ENCODE measurements around the gene FAAP20.

The FAAP20 gene

DNA sequence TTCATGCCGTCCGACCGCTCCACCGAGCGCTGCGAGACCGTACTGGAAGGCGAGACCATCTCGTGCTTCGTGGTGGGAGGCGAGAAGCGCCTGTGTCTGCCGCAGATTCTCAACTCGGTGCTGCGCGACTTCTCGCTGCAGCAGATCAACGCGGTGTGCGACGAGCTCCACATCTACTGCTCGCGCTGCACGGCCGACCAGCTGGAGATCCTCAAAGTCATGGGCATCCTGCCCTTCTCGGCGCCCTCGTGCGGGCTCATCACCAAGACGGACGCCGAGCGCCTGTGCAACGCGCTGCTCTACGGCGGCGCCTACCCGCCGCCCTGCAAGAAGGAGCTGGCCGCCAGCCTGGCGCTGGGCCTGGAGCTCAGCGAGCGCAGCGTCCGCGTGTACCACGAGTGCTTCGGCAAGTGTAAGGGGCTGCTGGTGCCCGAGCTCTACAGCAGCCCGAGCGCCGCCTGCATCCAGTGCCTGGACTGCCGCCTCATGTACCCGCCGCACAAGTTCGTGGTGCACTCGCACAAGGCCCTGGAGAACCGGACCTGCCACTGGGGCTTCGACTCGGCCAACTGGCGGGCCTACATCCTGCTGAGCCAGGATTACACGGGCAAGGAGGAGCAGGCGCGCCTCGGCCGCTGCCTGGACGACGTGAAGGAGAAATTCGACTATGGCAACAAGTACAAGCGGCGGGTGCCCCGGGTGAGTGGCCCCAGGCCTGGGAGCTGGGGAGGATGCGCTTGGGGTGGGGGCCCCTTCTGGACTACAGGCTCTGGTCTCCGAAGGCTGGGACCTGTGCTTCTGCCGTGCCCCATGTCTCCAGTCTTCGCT lies 34.7 kb upstream of the FAAP20 start:
- H3K36me3 ChIP-seq (ENCODE audit: control insufficient read depth in 1 of 2, insufficient read depth in 2 of 2, low read length in 2 of 2) = no peaks in the 10 kb centered on the region

DNA sequence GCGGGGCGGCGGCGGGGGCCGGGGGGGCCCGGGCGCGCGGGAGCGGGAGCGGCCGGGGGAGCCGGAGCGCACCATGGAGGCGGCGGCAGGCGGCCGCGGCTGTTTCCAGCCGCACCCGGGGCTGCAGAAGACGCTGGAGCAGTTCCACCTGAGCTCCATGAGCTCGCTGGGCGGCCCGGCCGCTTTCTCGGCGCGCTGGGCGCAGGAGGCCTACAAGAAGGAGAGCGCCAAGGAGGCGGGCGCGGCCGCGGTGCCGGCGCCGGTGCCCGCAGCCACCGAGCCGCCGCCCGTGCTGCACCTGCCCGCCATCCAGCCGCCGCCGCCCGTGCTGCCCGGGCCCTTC lies 34.1 kb upstream of the FAAP20 start:
- H3K4me1 ChIP-seq (ENCODE audit: control insufficient read depth in 1 of 2, insufficient read depth in 2 of 2, low read length in 2 of 2) = peaks cover 7 to 28% of the 10 kb centered on the region in 2 donors
- H3K27me3 ChIP-seq (ENCODE audit: low read depth, low read length) = no peaks in the 10 kb centered on the region
- H3K36me3 ChIP-seq (ENCODE audit: control insufficient read depth in 1 of 2, insufficient read depth in 2 of 2, low read length in 2 of 2) = no peaks in the 10 kb centered on the region
- H3K9me3 ChIP-seq (ENCODE audit: control insufficient read depth in 1 of 2, low read length in 2 of 2) = no peaks in the 10 kb centered on the region
- H3K27ac ChIP-seq (ENCODE audit: low read length) = no peak overlapping the region
- peak overlapping the region; percentile 75 to 90 for H3K4me3 ChIP-seq (ENCODE audit: low read depth in 1 of 2, low read length in 2 of 2)

More for the DNA sequence above, 34.7 kb upstream of the FAAP20 start:
- Histone ChIP-seq H3K4me1 (ENCODE audit: control insufficient read depth in 1 of 2, insufficient read depth in 2 of 2, low read length in 2 of 2) (peaks cover 13 to 34% of the 10 kb centered on the region in 2 donors), H3K27ac (ENCODE audit: low read length) (peak overlapping the region; percentile 79), H3K4me3 (ENCODE audit: low read depth in 1 of 2, low read length in 2 of 2) (peak overlapping the region; percentile 75 to 90), H3K9me3 (ENCODE audit: control insufficient read depth in 1 of 2, low read length in 2 of 2) (no peaks in the 10 kb centered on the region), H3K27me3 (ENCODE audit: low read depth, low read length) (no peaks in the 10 kb centered on the region)

DNA sequence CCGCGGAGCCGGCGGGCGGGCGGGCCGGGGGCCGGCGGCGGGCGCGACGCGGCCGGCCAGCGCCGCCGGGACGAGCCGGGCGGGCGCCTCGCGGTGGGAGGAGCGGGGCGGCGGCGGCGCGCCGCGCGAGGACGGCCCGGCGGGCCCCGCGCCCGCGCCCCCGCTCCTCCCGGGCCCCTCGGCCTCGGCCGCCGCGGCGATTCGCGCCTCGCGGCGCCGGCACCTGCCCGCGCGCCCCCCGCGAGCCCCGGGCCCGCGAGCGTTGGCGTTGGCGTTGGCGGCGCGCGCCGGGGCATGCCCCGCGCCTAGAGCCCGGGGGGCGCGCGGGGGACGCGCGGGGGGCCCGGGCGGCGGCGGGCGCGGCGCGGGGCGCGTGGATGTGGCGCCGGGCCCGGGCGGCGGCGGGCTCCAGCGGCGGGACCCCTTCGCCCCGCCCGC lies 33.6 kb upstream of the FAAP20 start, which contains the start of gene SKI:
Gene SKI, plus strand, starts transcription at position 163 of the 438 bp plus-strand sequence. CDS start 448 bp downstream, outside the sequence.
- Histone ChIP-seq H3K4me1 (ENCODE audit: control insufficient read depth in 1 of 2, insufficient read depth in 2 of 2, low read length in 2 of 2) (peaks cover 4 to 23% of the 10 kb centered on the region in 2 donors), H3K36me3 (ENCODE audit: control insufficient read depth in 1 of 2, insufficient read depth in 2 of 2, low read length in 2 of 2) (no peaks in the 10 kb centered on the region), H3K27me3 (ENCODE audit: low read depth, low read length) (no peaks in the 10 kb centered on the region), H3K9me3 (ENCODE audit: control insufficient read depth in 1 of 2, low read length in 2 of 2) (no peaks in the 10 kb centered on the region), H3K27ac (ENCODE audit: low read length) (no peak within 1 kb of the TSS), H3K4me3 (ENCODE audit: low read depth in 1 of 2, low read length in 2 of 2) (peak within 1 kb of the TSS; percentile 75 to 90)

DNA sequence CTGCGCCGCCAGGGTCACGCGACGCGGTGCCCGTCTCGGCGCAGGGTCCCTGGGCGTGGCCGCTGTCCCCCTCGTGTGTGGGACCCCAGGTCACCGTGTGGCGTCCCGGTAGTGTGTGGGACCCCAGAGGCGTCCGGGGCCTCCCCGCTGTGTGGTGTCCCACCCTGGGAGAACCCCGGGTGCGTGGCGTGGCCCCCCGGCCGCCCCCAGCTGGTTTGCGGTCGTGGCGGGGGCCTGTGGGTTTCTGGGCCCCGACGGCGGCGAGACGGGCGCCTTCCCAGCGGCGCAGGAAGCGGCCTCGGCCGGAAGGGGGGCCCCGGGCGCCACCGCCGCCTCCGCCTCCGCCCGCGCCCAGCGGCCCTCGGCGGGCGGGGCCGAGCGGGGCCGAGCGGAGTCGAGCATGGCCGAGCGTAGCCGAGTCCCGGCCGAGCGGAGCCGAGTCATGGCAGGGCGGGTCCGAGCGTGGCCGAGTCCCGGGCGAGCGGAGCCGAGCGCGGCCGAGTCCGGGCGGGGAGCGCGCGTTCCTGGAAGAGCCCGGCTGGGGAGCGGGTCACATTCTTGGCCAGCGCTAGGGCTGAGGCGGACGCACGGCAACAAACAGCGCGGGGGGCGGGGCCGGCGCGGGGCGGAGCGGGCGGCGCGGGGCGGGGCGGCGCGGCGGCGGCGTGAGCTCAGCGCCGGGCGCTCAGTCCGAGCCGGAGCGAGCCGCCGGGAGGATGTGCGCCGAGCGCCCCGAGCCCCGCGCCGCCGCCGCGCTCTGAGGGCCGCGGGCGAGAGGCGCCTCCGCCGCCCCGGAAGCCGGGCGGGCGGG lies 33.0 kb upstream of the FAAP20 start:
- peak overlapping the region; percentile 39 to 57 for H3K4me3 ChIP-seq (ENCODE audit: low read depth in 1 of 2, low read length in 2 of 2)
- H3K36me3 ChIP-seq (ENCODE audit: control insufficient read depth in 1 of 2, insufficient read depth in 2 of 2, low read length in 2 of 2) = no peaks in the 10 kb centered on the region
- H3K27ac ChIP-seq (ENCODE audit: low read length) = no peak overlapping the region
- H3K9me3 ChIP-seq (ENCODE audit: control insufficient read depth in 1 of 2, low read length in 2 of 2) = no peaks in the 10 kb centered on the region
- H3K4me1 ChIP-seq (ENCODE audit: control insufficient read depth in 1 of 2, insufficient read depth in 2 of 2, low read length in 2 of 2) = peaks cover 1 to 17% of the 10 kb centered on the region in 2 donors
- H3K27me3 ChIP-seq (ENCODE audit: low read depth, low read length) = no peaks in the 10 kb centered on the region

DNA sequence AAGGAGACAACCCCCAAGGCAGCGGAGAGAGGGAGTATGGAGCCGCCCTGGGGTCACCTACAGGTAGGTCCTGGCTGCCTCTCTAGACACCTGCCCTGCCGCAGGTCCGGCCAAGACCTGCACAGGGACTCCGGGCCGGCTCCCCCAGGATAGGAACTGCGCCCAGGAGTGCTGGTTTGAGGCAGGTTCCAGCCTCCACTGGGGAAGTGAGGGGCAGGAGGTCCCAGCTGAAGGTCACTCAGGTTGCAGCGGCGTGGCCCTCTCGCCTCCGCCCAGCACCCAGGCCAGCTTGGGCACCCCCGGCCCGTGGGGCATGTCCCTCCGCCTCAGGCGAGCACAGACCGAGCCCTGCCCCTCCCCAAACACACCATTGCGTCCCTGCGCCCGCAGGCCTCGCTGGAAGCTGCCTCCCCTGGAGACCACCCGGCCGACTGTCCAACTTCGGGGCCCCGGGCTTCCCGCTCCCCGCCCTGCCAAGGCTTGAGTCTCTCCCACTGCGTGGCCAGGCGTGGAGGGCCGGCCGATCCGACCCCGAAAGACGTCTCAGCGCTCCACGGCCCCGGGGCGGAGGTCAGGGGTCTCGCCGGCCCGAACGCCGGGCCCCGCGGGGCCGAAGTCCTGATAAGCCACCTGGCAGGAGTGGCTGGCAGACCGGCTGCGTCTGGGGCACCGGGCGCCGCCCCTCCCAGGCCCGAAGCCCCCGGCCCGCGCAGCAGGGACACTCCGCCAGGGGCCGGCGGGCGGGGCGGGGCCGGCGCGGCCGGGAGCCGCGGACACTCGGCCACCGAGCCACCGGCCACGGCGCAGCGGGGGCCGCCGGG lies 32.2 kb upstream of the FAAP20 start:
- Histone ChIP-seq H3K9me3 (ENCODE audit: control insufficient read depth in 1 of 2, low read length in 2 of 2) (no peaks in the 10 kb centered on the region), H3K27me3 (ENCODE audit: low read depth, low read length) (no peaks in the 10 kb centered on the region), H3K36me3 (ENCODE audit: control insufficient read depth in 1 of 2, insufficient read depth in 2 of 2, low read length in 2 of 2) (no peaks in the 10 kb centered on the region), H3K4me1 (ENCODE audit: control insufficient read depth in 1 of 2, insufficient read depth in 2 of 2, low read length in 2 of 2) (peaks cover 0 to 11% of the 10 kb centered on the region in 2 donors), H3K27ac (ENCODE audit: low read length) (no peak overlapping the region), H3K4me3 (ENCODE audit: low read depth in 1 of 2, low read length in 2 of 2) (peak overlapping the region; percentile 39 to 57)

DNA sequence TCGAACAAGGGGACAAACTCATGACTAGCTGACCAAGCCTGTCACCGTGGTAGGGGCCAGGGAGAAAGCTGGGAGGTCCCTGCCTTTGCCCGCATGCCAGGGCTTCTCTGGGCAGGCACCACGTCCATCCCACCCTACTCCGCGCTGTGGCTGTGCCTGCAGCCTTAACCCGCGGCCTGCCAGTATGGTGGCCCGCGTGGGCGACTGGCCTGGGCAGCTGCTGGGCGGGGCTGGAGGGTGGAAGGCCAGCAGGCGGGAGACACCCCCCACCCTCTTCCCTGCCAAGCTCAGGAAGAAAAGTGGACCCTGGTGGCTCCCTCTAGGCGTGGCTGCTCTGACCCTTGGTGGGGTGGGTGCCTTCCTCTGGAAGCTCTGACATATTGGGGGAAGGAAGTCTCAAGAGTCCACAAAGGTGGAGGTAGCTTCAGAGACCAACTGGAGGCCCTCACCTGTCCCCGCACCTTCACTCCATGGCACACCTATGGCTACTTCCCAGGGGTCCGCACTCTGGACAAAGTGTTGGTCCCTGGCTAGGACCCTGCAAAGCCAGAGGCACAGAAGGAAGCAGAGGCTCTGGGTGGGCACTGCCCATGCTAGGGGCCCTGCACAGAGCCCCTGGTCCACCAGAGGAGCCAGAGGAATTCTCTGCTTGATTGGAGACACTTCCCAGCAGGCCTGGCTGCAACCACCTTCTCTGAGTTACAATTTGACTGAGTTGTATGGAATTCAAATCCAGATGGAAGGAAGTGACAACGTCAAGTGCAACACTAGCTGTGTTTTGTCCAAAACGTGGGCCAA lies 30.3 kb upstream of the FAAP20 start:
- no peak overlapping the region for H3K27ac ChIP-seq (ENCODE audit: low read length)

DNA sequence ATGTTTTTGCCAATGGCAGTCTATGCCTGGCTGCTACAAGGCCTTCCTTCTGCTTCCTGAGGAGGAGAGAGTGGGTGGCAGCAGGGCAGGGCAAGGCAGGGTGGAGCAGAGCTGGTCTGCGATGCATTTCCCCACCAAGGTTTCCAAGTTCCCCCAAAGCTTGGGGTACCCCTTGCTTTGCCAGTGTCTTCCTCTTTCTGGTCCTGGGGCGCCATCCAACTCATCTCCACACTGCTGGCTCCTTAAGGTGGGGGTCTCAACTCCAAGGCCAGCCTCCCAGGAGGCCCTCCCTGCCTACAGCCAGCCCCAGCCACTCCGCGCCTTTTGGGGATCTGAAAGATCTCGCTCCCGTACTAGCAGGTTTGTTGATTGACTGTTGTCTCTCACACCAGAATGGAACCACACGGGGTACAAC lies 29.6 kb upstream of the FAAP20 start:
- Histone ChIP-seq H3K27ac (ENCODE audit: low read length) (no peak overlapping the region), H3K36me3 (ENCODE audit: control insufficient read depth in 1 of 2, insufficient read depth in 2 of 2, low read length in 2 of 2) (no peaks in the 10 kb centered on the region), H3K4me3 (ENCODE audit: low read depth in 1 of 2, low read length in 2 of 2) (no peak overlapping the region), H3K9me3 (ENCODE audit: control insufficient read depth in 1 of 2, low read length in 2 of 2) (no peaks in the 10 kb centered on the region), H3K27me3 (ENCODE audit: low read depth, low read length) (no peaks in the 10 kb centered on the region), H3K4me1 (ENCODE audit: control insufficient read depth in 1 of 2, insufficient read depth in 2 of 2, low read length in 2 of 2) (no peaks in the 10 kb centered on the region)

More for the DNA sequence above, 30.3 kb upstream of the FAAP20 start:
- H3K9me3 ChIP-seq (ENCODE audit: control insufficient read depth in 1 of 2, low read length in 2 of 2) = no peaks in the 10 kb centered on the region
- no peak overlapping the region for H3K4me3 ChIP-seq (ENCODE audit: low read depth in 1 of 2, low read length in 2 of 2)
- H3K36me3 ChIP-seq (ENCODE audit: control insufficient read depth in 1 of 2, insufficient read depth in 2 of 2, low read length in 2 of 2) = no peaks in the 10 kb centered on the region
- H3K4me1 ChIP-seq (ENCODE audit: control insufficient read depth in 1 of 2, insufficient read depth in 2 of 2, low read length in 2 of 2) = no peaks in the 10 kb centered on the region
- no peaks in the 10 kb centered on the region for H3K27me3 ChIP-seq (ENCODE audit: low read depth, low read length)

DNA sequence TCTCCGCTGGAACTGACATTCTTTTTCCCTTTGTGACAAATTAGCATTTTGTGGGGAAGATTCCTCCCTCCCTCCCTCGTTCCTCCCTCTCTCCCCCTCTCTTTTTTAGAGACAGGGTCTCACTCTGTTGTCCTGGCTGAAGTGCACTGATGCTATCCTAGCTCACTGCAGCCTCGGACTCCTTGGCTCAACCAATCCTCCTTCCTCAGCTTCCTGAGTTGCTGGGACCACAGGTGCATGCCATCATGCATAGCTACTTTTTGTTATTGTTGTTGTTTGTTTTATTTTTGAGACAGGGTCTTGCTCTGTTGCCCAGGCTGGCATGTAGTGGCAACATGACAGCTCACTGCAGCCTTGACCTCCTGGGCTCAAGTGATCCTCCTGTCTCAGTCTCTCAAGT lies 26.7 kb upstream of the FAAP20 start:
- H3K27me3 ChIP-seq (ENCODE audit: low read depth, low read length) = no peaks in the 10 kb centered on the region
- H3K27ac ChIP-seq (ENCODE audit: low read length) = no peak overlapping the region
- H3K4me1 ChIP-seq (ENCODE audit: control insufficient read depth in 1 of 2, insufficient read depth in 2 of 2, low read length in 2 of 2) = no peaks in the 10 kb centered on the region
- H3K9me3 ChIP-seq (ENCODE audit: control insufficient read depth in 1 of 2, low read length in 2 of 2) = no peaks in the 10 kb centered on the region
- H3K4me3 ChIP-seq (ENCODE audit: low read depth in 1 of 2, low read length in 2 of 2) = no peak overlapping the region
- no peaks in the 10 kb centered on the region for H3K36me3 ChIP-seq (ENCODE audit: control insufficient read depth in 1 of 2, insufficient read depth in 2 of 2, low read length in 2 of 2)

DNA sequence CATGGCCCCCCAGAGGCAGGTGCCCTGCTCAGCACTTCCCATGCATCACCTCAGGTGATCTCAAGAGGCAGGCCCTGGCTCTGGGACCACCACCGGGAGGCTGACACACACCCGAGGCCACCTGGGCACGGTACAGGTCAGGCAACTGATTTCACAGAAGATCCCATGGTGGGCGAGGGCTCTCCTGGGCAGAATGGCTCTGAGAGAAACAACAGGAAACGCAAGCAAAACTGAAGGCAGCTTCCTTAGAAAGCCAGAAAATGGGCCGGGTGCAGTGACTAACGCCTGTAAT lies 22.1 kb upstream of the FAAP20 start:
- H3K36me3 ChIP-seq (ENCODE audit: control insufficient read depth in 1 of 2, insufficient read depth in 2 of 2, low read length in 2 of 2) = peaks cover 0 to 5% of the 10 kb centered on the region in 2 donors

DNA sequence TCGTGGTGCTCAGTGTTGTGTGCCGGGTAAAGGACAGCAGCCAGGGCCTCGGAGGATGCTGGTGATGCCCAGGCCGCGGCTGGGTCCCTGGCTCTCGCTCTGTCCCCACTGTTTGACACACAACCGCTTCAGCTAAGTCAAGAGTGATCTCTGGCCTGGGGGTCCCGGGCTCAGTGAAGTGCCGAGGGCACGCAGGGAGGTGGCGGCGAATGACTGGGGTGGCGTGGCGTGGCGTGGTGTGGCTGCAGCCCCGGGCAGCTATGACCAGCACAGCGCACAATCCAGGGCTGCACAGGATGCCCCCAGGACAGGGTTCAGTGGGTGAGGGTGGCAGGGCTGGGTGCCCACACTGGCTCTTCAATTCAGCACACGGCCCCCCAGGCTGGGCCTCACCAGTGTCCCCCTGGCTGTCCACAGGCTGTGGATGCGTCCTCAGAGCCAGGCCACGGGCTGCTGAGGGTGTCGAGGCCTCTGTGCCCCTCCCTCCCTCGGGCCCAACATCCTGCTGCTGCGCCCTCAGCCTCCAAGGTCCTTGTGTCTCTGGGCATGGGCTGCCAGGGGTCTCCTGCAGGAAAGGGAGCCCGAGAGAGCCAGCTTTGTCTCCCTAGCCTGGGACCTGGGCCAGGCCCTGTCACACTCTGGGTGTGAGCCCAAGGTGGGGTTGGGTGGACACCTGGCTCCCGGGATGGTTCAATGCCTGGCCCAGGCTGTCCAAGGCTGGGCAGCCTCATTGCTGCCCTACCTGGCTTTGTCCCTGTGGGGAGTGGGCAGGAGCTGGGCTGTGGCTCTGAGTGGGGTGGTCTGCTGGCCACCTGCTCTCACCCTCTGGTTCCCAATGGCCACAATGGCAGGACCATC lies 21.6 kb upstream of the FAAP20 start:
- Histone ChIP-seq H3K27me3 (ENCODE audit: low read depth, low read length) (no peaks in the 10 kb centered on the region), H3K4me3 (ENCODE audit: low read depth in 1 of 2, low read length in 2 of 2) (no peak overlapping the region), H3K9me3 (ENCODE audit: control insufficient read depth in 1 of 2, low read length in 2 of 2) (no peaks in the 10 kb centered on the region), H3K36me3 (ENCODE audit: control insufficient read depth in 1 of 2, insufficient read depth in 2 of 2, low read length in 2 of 2) (peaks cover 0 to 5% of the 10 kb centered on the region in 2 donors), H3K27ac (ENCODE audit: low read length) (no peak overlapping the region), H3K4me1 (ENCODE audit: control insufficient read depth in 1 of 2, insufficient read depth in 2 of 2, low read length in 2 of 2) (peaks cover 6 to 15% of the 10 kb centered on the region in 2 donors)

More for the DNA sequence above, 22.1 kb upstream of the FAAP20 start:
- Histone ChIP-seq H3K27me3 (ENCODE audit: low read depth, low read length) (no peaks in the 10 kb centered on the region), H3K27ac (ENCODE audit: low read length) (no peak overlapping the region), H3K4me1 (ENCODE audit: control insufficient read depth in 1 of 2, insufficient read depth in 2 of 2, low read length in 2 of 2) (peaks cover 6 to 15% of the 10 kb centered on the region in 2 donors), H3K9me3 (ENCODE audit: control insufficient read depth in 1 of 2, low read length in 2 of 2) (no peaks in the 10 kb centered on the region), H3K4me3 (ENCODE audit: low read depth in 1 of 2, low read length in 2 of 2) (no peak overlapping the region)

All from muscle layer of duodenum (tissue), 2 donors.